DND-41 (cell line): ENCODE data around the gene GRK1.

ENCODE experiments used
- ATAC-seq: fragments of 200-7000 bp; cut with Tn5 transposase; 3 replicates; pipeline ENCODE4 v1.9.1; 2021; ENCODE audit warnings: low read depth; ENCODE audit not compliant: insufficient read depth
- DNase-seq: peaks from one replicate; pipeline ENCODE4 v3.0.0-alpha.2; 2020
- H2AFZ ChIP-seq: 2 replicates; pipeline ENCODE4 v1.6.0; 2012; ENCODE audit warnings: low read depth, low read length
- H3K27ac ChIP-seq: 2 replicates; pipeline ENCODE4 v1.5.1; 2012; ENCODE audit warnings: low read length, inconsistent platforms
- H3K27me3 ChIP-seq: fragments of 200-600 bp; sonication (generic); 2 replicates; pipeline ENCODE4 v1.6.0; 2012; ENCODE audit warnings: low read length, mild to moderate bottlenecking, inconsistent platforms; ENCODE audit not compliant: insufficient read depth, poor library complexity
- H3K36me3 ChIP-seq: 2 replicates; pipeline ENCODE4 v1.5.1; 2012; ENCODE audit warnings: low read length, inconsistent platforms; ENCODE audit not compliant: insufficient read depth
- H3K4me1 ChIP-seq: 2 replicates; pipeline ENCODE4 v1.5.1; 2012; ENCODE audit warnings: mild to moderate bottlenecking, low read length; ENCODE audit not compliant: insufficient read depth
- H3K4me2 ChIP-seq: 2 replicates; pipeline ENCODE4 v1.6.0; 2012; ENCODE audit warnings: mild to moderate bottlenecking, moderate library complexity, low read length, inconsistent platforms; ENCODE audit not compliant: insufficient read depth
- H3K4me3 ChIP-seq, 2 experiments: fragments of 200-600 bp in 1 of 2; shearing (Covaris generic) in 1 of 2; 2 replicates each; pipeline ENCODE4 v1.5.1; 2012 to 2016; ENCODE audit warnings: inconsistent platforms in 2 of 2, low read length in 2 of 2, mild to moderate bottlenecking in 2 of 2, low read depth in 1 of 2, moderate library complexity in 1 of 2
- H3K79me2 ChIP-seq: 2 replicates; pipeline ENCODE4 v1.6.0; 2012; ENCODE audit warnings: low read length, inconsistent platforms; ENCODE audit not compliant: insufficient read depth
- H3K9ac ChIP-seq: 2 replicates; pipeline ENCODE4 v1.6.0; 2012; ENCODE audit warnings: low read depth, mild to moderate bottlenecking, inconsistent platforms, low read length, moderate library complexity
- H3K9me3 ChIP-seq: 2 replicates; pipeline ENCODE4 v1.5.1; 2012; ENCODE audit warnings: low read length, moderate library complexity, mild to moderate bottlenecking, inconsistent platforms; ENCODE audit not compliant: insufficient read depth, severe bottlenecking
- H4K20me1 ChIP-seq: 2 replicates; pipeline ENCODE4 v1.6.0; 2012; ENCODE audit warnings: low read length; ENCODE audit not compliant: insufficient read depth
- CTCF ChIP-seq: IDR thresholded peaks from 2 replicates; pipeline ENCODE4 v1.5.1; 2012; ENCODE audit warnings: borderline replicate concordance, low read length, moderate library complexity, mild to moderate bottlenecking; ENCODE audit not compliant: poor library complexity, severe bottlenecking; ENCODE audit errors: extremely low read depth
- EZH2 ChIP-seq: IDR thresholded peaks from 3 replicates; pipeline ENCODE4 v1.6.1; 2012; ENCODE audit warnings: borderline replicate concordance, low read depth, mild to moderate bottlenecking, moderate library complexity, low read length, inconsistent platforms; ENCODE audit not compliant: severe bottlenecking

The GRK1 gene

DNA sequence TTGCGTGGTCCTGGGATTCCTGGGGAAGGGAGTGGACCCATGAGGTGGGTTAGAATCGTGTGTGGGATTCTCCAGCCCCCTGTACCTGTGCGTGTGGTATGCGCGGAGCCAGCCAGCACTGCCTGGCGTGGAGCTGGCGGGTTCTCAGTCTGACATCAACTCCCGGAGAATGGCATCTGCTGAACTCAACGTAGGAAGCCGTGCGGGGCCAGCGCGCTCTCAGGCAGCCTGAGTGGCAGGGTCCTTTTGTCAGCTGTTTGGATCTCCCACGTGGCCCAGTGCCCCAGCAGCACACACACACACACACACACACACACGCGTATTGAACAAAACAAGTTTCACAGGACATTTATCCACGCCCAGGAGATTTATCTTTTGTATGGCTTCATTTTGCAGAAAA, 37.2 kb upstream of the GRK1 start:
- Histone ChIP-seq H3K79me2 (peaks cover 72% of the 10 kb centered on the region), H4K20me1 (peaks cover 96% of the 10 kb centered on the region), H3K4me3 (no peak overlapping the region), H3K27ac (no peak overlapping the region), H3K27me3 (no peaks in the 10 kb centered on the region), H3K4me2 (no peak overlapping the region), H3K4me1 (no peaks in the 10 kb centered on the region), H2AFZ (no peak overlapping the region), H3K9ac (no peak overlapping the region), H3K9me3 (no peaks in the 10 kb centered on the region), H3K36me3 (peaks cover 93% of the 10 kb centered on the region)
- no peak for TF ChIP-seq EZH2
- TF ChIP-seq CTCF = no peak
- ATAC-seq = no peak
- DNase-seq = no peak

- Histone ChIP-seq H3K4me3 (no peak overlapping the region), H3K9me3 (no peaks in the 10 kb centered on the region), H3K4me2 (no peak overlapping the region), H3K79me2 (peaks cover 68% of the 10 kb centered on the region), H4K20me1 (peaks cover 96% of the 10 kb centered on the region), H3K36me3 (peaks cover 93% of the 10 kb centered on the region), H2AFZ (no peak overlapping the region), H3K4me1 (no peaks in the 10 kb centered on the region), H3K27me3 (no peaks in the 10 kb centered on the region), H3K27ac (no peak overlapping the region), H3K9ac (no peak overlapping the region)
- no peak for ATAC-seq
- TF ChIP-seq CTCF (no peak), EZH2 (no peak)
- no peak for DNase-seq
These were observed 36.7 kb upstream of the GRK1 start for GRCh38 chr13:113630296-113630695.

GRCh38 chr13:113630804-113631203, 36.2 kb upstream of the GRK1 start:
- no peak for TF ChIP-seq CTCF
- no peak for TF ChIP-seq EZH2
- H4K20me1 ChIP-seq = peaks cover 95% of the 10 kb centered on the region

DNA sequence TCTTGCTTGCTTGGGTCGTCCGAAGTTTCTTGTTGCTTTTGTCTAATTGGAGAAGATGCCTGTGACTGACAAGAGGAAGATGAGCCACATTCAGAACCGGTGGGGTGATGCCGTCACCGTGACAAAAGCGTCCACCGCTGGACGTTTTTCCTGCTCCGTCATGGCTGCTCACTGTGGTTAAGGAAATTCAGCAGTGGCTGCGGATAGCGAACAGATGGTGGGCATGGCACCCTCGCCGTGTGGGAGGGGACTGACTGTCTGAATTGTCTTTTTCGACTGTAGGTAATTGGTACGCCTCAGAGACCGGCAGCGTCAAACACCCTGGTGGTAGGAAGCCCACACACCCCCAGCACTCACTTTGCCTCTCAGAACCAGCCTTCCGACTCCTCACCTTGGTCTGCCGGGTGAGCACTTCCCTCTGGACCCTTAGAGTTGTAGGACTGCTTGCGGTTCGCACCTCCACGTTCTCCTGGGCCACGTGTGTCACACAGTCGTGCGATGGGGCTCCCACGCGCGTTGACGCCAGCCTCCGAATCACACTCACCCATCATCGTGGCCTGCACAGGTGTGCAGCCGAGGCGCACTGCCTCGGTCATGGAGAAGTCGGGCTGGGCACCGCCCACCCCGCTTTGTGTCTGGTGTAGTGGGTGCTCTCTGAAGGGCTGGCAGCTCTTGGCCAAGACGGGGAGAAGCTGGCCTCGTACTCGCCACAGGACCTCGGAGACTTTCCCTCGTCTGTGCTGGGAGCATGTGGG, 35.5 kb upstream of the GRK1 start:
- ATAC-seq = no peak
- Histone ChIP-seq H3K27me3 (no peaks in the 10 kb centered on the region), H3K9ac (no peak overlapping the region), H3K9me3 (no peaks in the 10 kb centered on the region), H3K4me3 (no peak overlapping the region), H3K4me2 (no peak overlapping the region), H2AFZ (no peak overlapping the region), H4K20me1 (peaks cover 95% of the 10 kb centered on the region), H3K36me3 (peaks cover 96% of the 10 kb centered on the region), H3K27ac (no peak overlapping the region), H3K79me2 (peaks cover 56% of the 10 kb centered on the region), H3K4me1 (no peaks in the 10 kb centered on the region)
- TF ChIP-seq CTCF (no peak), EZH2 (no peak)
- DNase-seq = no peak

More at GRCh38 chr13:113630804-113631203, 36.2 kb upstream of the GRK1 start:
- no peak for ATAC-seq
- Histone ChIP-seq H3K9ac (no peak overlapping the region), H3K36me3 (peaks cover 93% of the 10 kb centered on the region), H3K4me2 (no peak overlapping the region), H3K27ac (no peak overlapping the region), H3K27me3 (no peaks in the 10 kb centered on the region), H3K4me1 (no peaks in the 10 kb centered on the region), H3K4me3 (no peak overlapping the region), H3K79me2 (peaks cover 63% of the 10 kb centered on the region), H2AFZ (no peak overlapping the region), H3K9me3 (no peaks in the 10 kb centered on the region)
- DNase-seq = no peak
